Activated T-helper 2 cell treated with anti-CD3 and anti-CD28 coated beads, Interferon-gamma antibody, Interleukin-2, Interleukin-4, amounts not matched to agents 10 μg/mL and 5 μg/mL and 100 μg/mL, durations not matched to agents 14 hours and 24 hours and 36 hours (primary cell): Measurements from ENCODE around the gene KCNS1. TPM values are rescaled to one million over a fixed set of nuclear protein-coding genes. Genes with fewer than 3 reads are reported as not detected.

Experiments used
- DNase-seq: peaks from one replicate; pipeline ENCODE4 v3.0.0; 2021; ENCODE audit warnings: low spot score
- H3K27ac Mint-ChIP-seq: one replicate; pipeline ENCODE4 v1.8.0; 2021; ENCODE audit warnings: mixed read lengths
- H3K27me3 Mint-ChIP-seq: one replicate; pipeline ENCODE4 v1.8.0; 2021; ENCODE audit warnings: low read depth, mixed read lengths
- H3K36me3 Mint-ChIP-seq: one replicate; pipeline ENCODE4 v1.8.0; 2021; ENCODE audit warnings: low read depth, mixed read lengths
- H3K4me1 Mint-ChIP-seq: one replicate; pipeline ENCODE4 v1.8.0; 2021; ENCODE audit warnings: low read depth, mixed read lengths
- H3K4me3 Mint-ChIP-seq: one replicate; pipeline ENCODE4 v1.8.0; 2021; ENCODE audit warnings: low read depth, mild to moderate bottlenecking, moderate library complexity, mixed read lengths
- H3K9me3 Mint-ChIP-seq: one replicate; pipeline ENCODE4 v1.8.0; 2021; ENCODE audit warnings: mixed read lengths
- intact Hi-C: fragments of 100-400 bp; cut with micrococcal nuclease; formaldehyde crosslinking; loops from one replicate; pipeline ENCODE4 v1.15.1; 2023
- total RNA-seq: library from RNA; stranded (reverse); gene quantifications from 2 replicates; pipeline ENCODE4 v1.2.3, GENCODE V29; 2022

KCNS1 gene
- total RNA-seq, 1 donor from 2014 or later, result 0.21 TPM

DNA sequence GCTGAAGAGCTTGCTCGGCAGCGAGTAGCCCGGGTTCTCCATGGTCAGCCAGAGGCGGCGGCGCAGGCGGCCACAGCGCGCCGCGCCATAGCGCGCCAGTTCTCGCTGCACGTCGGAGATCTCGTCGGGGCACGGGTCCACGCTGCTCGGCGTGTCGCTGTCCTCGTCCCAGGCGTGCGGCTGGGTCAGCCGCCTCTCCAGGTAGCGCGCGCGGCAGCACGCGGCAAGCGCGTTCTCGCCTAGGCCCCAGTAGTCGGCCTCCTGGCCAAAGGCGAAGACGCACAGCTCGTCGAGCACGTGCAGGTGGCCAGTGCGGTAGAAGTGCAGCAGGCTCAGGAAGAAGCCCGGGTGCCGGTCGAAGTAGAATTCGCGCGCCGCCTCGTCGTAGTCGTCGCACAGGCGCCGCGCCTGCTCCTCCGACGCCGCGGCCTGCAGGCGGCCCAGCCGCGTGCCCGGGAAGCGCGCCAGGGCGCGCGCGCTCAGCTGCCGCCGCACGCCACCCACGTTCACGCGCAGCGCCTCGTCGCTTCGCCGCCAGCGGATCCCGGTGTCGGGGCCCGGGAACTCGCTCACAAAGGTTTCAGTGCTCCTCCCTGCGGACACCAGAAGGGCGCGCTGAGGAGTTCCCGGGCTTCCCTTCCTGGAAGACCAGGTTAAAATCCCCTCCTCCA is 2.7 kb downstream of the KCNS1 start:
- Mint-ChIP-seq H3K27ac (no peak overlapping the region), H3K27me3 (peaks cover 48% of the 10 kb centered on the region), H3K4me1 (peaks cover 6% of the 10 kb centered on the region), H3K9me3 (no peaks in the 10 kb centered on the region), H3K4me3 (no peak overlapping the region), H3K36me3 (no peaks in the 10 kb centered on the region)
- intact Hi-C loops, result loop anchor here (5.0 kb wide), 2 partner anchors 186 to 194 kb away; partner anchors contain the start of gene PABPC1L
- peak; percentile 12 for DNase-seq

DNA sequence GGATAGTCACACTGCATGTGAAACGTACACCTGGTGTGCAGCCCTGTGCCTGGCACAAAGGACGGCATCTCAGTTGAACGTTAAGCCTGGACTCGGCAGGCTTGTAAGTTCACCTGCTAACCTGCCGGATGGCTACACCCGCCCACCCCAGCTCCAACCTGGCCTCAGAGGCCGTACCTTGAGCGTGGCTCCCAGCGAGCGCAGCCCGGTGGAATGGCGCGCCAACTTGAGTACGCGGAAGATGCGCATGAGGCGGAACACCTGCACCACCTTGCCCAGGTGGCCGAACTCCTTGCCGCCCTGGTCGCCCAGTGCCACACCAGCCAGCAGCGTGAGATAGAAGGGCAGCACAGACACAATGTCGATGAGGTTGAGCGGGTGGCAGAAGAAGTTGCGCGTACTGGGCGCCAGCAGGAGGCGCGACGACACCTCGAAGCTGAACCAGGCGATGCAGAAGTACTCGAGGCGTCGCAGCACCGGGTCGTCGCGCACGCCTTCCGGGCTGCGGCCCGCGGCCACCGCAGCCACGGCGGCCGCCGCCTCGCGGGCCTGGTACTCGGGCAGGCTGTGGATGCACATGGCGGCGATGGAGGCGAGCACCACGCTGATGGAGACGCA is 3.3 kb downstream of the KCNS1 start:
- Mint-ChIP-seq H3K9me3 (no peaks in the 10 kb centered on the region), H3K27me3 (peaks cover 44% of the 10 kb centered on the region), H3K27ac (no peak overlapping the region), H3K36me3 (no peaks in the 10 kb centered on the region), H3K4me1 (peaks cover 6% of the 10 kb centered on the region), H3K4me3 (peak overlapping the region; percentile 54)
- intact Hi-C loops, result loop anchor here (5.0 kb wide), 2 partner anchors 185 to 195 kb away; partner anchors contain the start of gene PABPC1L
- DNase-seq, result peak; percentile 29

DNA sequence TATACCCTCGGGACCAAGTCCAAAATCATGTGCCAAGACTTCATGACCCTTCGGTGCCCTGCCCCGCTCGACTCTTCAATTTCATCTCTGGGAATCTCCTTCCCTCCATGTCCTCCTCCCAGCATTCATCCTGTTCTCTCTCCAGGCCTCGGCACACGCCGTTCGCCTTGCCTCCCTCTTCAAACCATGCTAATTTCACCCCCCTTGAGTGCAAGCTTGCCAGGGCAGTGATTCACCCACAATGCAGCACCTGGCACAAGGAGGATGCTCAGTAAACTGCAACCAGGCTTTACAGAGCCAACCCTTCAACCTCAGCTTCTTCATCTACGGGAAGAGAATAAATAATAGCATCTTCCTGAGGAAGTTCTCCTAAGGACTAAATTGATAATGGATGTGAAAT is 4.1 kb downstream of the KCNS1 start:
- no peak for DNase-seq
- H3K27me3 Mint-ChIP-seq, result peaks cover 41% of the 10 kb centered on the region
- H3K4me1 Mint-ChIP-seq, result peaks cover 6% of the 10 kb centered on the region
- no peak overlapping the region for H3K4me3 Mint-ChIP-seq
- intact Hi-C loops, result loop anchor here (1.0 to 5.0 kb wide), 3 partner anchors 52 to 196 kb away; partner anchors contain the start of gene PABPC1L
- no peak overlapping the region for H3K27ac Mint-ChIP-seq
- H3K9me3 Mint-ChIP-seq, result no peaks in the 10 kb centered on the region
- no peaks in the 10 kb centered on the region for H3K36me3 Mint-ChIP-seq

- no peak overlapping the region for H3K27ac Mint-ChIP-seq
- H3K27me3 Mint-ChIP-seq, result peaks cover 34% of the 10 kb centered on the region
- intact Hi-C loops, result loop anchor here (1.0 to 5.0 kb wide), 3 partner anchors 52 to 196 kb away; partner anchors contain the start of gene PABPC1L
- H3K9me3 Mint-ChIP-seq, result no peaks in the 10 kb centered on the region
- peaks cover 4% of the 10 kb centered on the region for H3K4me1 Mint-ChIP-seq
- peak; percentile 28 for DNase-seq
- H3K36me3 Mint-ChIP-seq, result peaks cover 3% of the 10 kb centered on the region
- H3K4me3 Mint-ChIP-seq, result no peak overlapping the region
Measured at GRCh38 chr20:45095805-45096238, 5.1 kb downstream of the KCNS1 start.

- Mint-ChIP-seq H3K9me3 (no peaks in the 10 kb centered on the region), H3K36me3 (peaks cover 7% of the 10 kb centered on the region), H3K27me3 (peaks cover 29% of the 10 kb centered on the region), H3K4me1 (peaks cover 4% of the 10 kb centered on the region), H3K4me3 (no peak overlapping the region), H3K27ac (no peak overlapping the region)
- intact Hi-C loops, result loop anchor here (5.0 kb wide), 2 partner anchors 183 to 197 kb away; partner anchors contain the start of gene PABPC1L
- DNase-seq, result no peak
Measured at GRCh38 chr20:45094864-45095574, 5.9 kb downstream of the KCNS1 start.

DNA sequence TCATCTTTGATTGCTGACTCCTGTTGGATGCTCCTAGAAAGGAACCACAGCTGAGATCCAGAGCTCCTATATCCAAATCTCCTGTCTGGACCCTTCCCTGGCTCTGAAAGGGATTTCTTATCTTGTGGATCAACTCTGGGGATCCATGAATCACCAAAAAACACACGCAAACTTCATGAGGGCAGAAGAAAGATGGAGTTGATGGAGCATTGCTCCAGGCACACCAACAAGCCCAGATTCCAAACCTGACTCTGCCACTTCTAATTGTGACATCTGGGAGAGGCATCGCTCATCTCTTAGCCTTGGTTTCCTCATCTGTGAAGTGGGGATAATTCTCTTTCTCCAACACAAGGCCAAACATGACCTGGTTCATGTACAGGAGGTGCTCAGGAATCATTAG is 6.7 kb downstream of the KCNS1 start:
- H3K27ac Mint-ChIP-seq, result no peak overlapping the region
- no peak for DNase-seq
- intact Hi-C loops, result no loop called here
- H3K4me1 Mint-ChIP-seq, result peaks cover 4% of the 10 kb centered on the region
- H3K36me3 Mint-ChIP-seq, result peaks cover 9% of the 10 kb centered on the region
- H3K4me3 Mint-ChIP-seq, result no peak overlapping the region
- H3K9me3 Mint-ChIP-seq, result no peaks in the 10 kb centered on the region
- H3K27me3 Mint-ChIP-seq, result peaks cover 20% of the 10 kb centered on the region

DNA sequence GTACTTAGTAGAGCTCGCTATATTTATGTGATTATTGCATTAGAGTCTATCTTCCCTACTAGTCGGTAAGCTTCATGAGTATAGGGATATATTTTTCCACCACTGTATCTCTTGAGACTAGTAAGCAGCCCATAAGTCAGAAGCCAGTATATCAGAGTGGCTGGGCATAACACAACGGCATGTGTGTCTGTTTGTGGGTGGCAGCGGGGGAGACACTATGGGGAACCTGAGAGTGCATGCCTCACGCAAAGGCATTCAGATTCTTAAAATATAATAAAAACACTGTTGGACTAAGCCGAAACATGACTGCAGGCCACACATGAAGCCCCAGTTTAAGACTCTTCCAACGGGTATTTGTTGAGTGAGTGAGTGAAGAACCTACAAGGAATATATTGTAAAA is 8.0 kb downstream of the KCNS1 start:
- Mint-ChIP-seq H3K27ac (no peak overlapping the region), H3K4me1 (peaks cover 4% of the 10 kb centered on the region), H3K4me3 (no peak overlapping the region), H3K9me3 (no peaks in the 10 kb centered on the region), H3K36me3 (peaks cover 11% of the 10 kb centered on the region), H3K27me3 (peaks cover 13% of the 10 kb centered on the region)
- intact Hi-C loops, result no loop called here
- DNase-seq, result no peak

GRCh38 chr20:45091366-45091765 is 9.6 kb downstream of the KCNS1 start:
- intact Hi-C loops, result no loop called here
- no peak overlapping the region for H3K27ac Mint-ChIP-seq
- no peak overlapping the region for H3K4me3 Mint-ChIP-seq

GRCh38 chr20:45090481-45090880 is 10.4 kb downstream of the KCNS1 start:
- Mint-ChIP-seq H3K9me3 (no peaks in the 10 kb centered on the region), H3K27me3 (no peaks in the 10 kb centered on the region), H3K36me3 (peaks cover 29% of the 10 kb centered on the region), H3K4me1 (no peaks in the 10 kb centered on the region), H3K27ac (no peak overlapping the region), H3K4me3 (no peak overlapping the region)
- intact Hi-C loops, result no loop called here
- DNase-seq, result no peak

More at GRCh38 chr20:45091366-45091765, 9.6 kb downstream of the KCNS1 start:
- H3K9me3 Mint-ChIP-seq, result no peaks in the 10 kb centered on the region
- no peaks in the 10 kb centered on the region for H3K27me3 Mint-ChIP-seq
- H3K36me3 Mint-ChIP-seq, result peaks cover 22% of the 10 kb centered on the region
- DNase-seq, result no peak
- no peaks in the 10 kb centered on the region for H3K4me1 Mint-ChIP-seq

- H3K27me3 Mint-ChIP-seq, result no peaks in the 10 kb centered on the region
- intact Hi-C loops, result no loop called here
- no peaks in the 10 kb centered on the region for H3K4me1 Mint-ChIP-seq
- H3K36me3 Mint-ChIP-seq, result peaks cover 49% of the 10 kb centered on the region
- no peak overlapping the region for H3K27ac Mint-ChIP-seq
- no peaks in the 10 kb centered on the region for H3K9me3 Mint-ChIP-seq
- H3K4me3 Mint-ChIP-seq, result no peak overlapping the region
- DNase-seq, result no peak
Measured at GRCh38 chr20:45088247-45088646, 12.7 kb downstream of the KCNS1 start.

- Mint-ChIP-seq H3K27me3 (no peaks in the 10 kb centered on the region), H3K9me3 (no peaks in the 10 kb centered on the region), H3K4me3 (no peak overlapping the region), H3K36me3 (peaks cover 53% of the 10 kb centered on the region), H3K27ac (no peak overlapping the region), H3K4me1 (no peaks in the 10 kb centered on the region)
- intact Hi-C loops, result no loop called here
- DNase-seq, result no peak
Measured at GRCh38 chr20:45087814-45088213, 13.1 kb downstream of the KCNS1 start.

DNA sequence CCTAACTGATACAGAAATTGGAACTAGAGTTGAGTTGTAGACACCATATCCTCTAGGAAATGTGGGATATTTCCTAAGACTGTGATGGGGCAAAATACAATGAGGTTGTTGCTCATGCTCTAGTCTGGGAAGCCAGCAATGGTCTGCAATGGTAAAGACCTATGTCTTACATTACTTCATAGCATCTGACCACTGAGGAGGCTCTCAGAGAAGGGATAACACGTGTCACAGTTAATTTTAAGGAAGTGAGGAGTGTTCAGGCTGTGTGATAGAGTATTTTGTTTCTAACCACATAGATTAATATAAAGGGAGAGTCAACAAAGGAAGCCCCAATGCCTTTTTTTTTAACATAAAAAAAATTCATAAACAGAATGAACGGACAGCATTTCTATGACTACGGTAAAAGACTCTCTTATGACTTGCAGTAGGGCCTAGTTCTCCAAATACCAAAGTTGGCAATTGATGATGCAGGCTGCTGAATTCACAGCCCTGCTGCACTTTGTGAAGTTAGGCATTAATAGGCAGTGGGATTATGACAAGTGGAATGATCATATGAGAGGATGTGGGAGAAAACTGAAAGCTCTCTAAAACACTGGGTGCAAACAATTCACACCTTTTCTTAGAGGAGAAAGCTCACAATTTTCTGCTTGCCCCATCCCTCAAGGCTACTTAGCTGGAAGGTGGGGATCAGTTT is 13.7 kb downstream of the KCNS1 start:
- DNase-seq, result no peak
- Mint-ChIP-seq H3K9me3 (no peaks in the 10 kb centered on the region), H3K36me3 (peaks cover 59% of the 10 kb centered on the region), H3K27me3 (no peaks in the 10 kb centered on the region), H3K4me1 (no peaks in the 10 kb centered on the region), H3K4me3 (no peak overlapping the region), H3K27ac (no peak overlapping the region)
- intact Hi-C loops, result no loop called here
